Activated naive CD8-positive, alpha-beta T cell treated with anti-CD3 and anti-CD28 coated beads, Interleukin-2, amount 10 ng/mL, durations not matched to agents 7 days and 5 days (primary cell): Measurements from ENCODE around the gene NUDT1. TPM values are rescaled to one million over a fixed set of nuclear protein-coding genes. Genes with fewer than 3 reads are reported as not detected.
"Not testable (repeated sequence)": the region's sequence is repeated elsewhere in the genome, so short reads cannot be mapped to it uniquely, and the experiment has no call there.

Source experiments
- ATAC-seq: fragments of 150-1000 bp; cut with Tn5 transposase; one replicate; pipeline ENCODE4 v1.10.0; 2021; ENCODE audit warnings: low read depth, moderate library complexity
- POLR2A ChIA-PET: fragments of 350-600 bp; sonication (Branson Sonifier 250); formaldehyde crosslinking; loops from one replicate; lab custom pipeline; 2021; ENCODE audit warnings: antibody characterized with exemption; lab: Charles Lee
- DNase-seq: peaks from one replicate; pipeline ENCODE4 v3.0.0; 2021
- H3K27ac Mint-ChIP-seq: one replicate; pipeline ENCODE4 v1.8.0; 2022; ENCODE audit warnings: mild to moderate bottlenecking, mixed read lengths
- H3K27me3 Mint-ChIP-seq: one replicate; pipeline ENCODE4 v1.8.0; 2022; ENCODE audit warnings: mild to moderate bottlenecking, moderate library complexity, mixed read lengths
- H3K36me3 Mint-ChIP-seq: one replicate; pipeline ENCODE4 v1.8.0; 2021; ENCODE audit warnings: mild to moderate bottlenecking, mixed read lengths
- H3K4me1 Mint-ChIP-seq: one replicate; pipeline ENCODE4 v1.8.0; 2021; ENCODE audit warnings: mixed read lengths
- H3K4me3 Mint-ChIP-seq: one replicate; pipeline ENCODE4 v1.8.0; 2022; ENCODE audit warnings: mild to moderate bottlenecking, moderate library complexity, mixed read lengths
- H3K9me3 Mint-ChIP-seq: one replicate; pipeline ENCODE4 v1.8.0; 2021; ENCODE audit warnings: mixed read lengths
- total RNA-seq, 2 experiments: library from RNA; stranded (reverse); gene quantifications; one replicate each; pipeline ENCODE4 v1.2.3, GENCODE V29; 2021

Gene NUDT1
- total RNA-seq, 2 experiments from 2014 or later, result 92.2 to 95.8 TPM

DNA sequence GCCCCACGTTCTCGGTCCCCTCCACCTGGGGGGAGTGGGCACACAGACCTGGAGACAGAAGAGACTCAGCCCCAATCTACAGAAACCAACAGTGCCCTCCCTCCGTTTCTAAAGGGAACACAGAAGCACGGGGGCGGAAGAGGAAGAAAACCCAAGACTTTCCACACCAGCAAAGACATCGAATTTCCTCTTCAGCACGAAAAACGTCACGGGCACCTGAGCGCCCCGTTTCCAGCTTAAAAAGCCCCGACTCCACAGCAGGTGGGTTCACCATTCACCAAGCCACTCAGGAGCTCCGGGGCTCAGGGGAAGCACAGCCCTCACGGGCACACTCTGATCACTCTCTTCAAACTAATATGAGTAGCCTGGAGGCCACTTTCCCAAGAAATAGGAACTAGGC lies 19.6 kb downstream of the NUDT1 start:
- Mint-ChIP-seq H3K4me1 (peaks cover 6% of the 10 kb centered on the region), H3K36me3 (peaks cover 6% of the 10 kb centered on the region), H3K27me3 (no peaks in the 10 kb centered on the region), H3K9me3 (no peaks in the 10 kb centered on the region), H3K4me3 (peak overlapping the region; percentile 65), H3K27ac (peak overlapping the region; percentile 89)
- ATAC-seq, result peak; percentile 59
- no peak for DNase-seq
- POLR2A ChIA-PET, result no interaction called here

DNA sequence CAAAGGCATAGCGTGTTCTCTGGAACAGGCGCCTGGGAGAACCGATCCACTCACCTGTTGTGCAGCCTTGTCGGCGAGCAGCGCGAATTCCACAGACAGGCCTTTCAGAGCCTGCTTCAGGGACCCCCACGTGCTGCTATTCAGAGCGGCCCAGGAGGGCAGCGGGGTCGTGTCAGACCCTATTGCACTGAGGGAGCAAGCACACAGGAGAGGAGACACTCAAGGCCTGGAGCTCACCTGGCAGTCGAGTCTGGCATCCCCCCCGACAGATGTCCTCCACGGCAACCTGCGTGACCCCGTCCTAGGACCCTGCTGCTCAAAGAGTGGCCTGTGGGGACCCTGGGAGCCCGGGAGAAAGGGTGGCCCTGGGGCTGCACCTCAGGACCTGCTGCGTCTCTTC lies 21.1 kb downstream of the NUDT1 start:
- ATAC-seq, result no peak
- H3K4me3 Mint-ChIP-seq, result no peak overlapping the region
- POLR2A ChIA-PET, result no interaction called here
- peaks cover 6% of the 10 kb centered on the region for H3K36me3 Mint-ChIP-seq
- H3K4me1 Mint-ChIP-seq, result peaks cover 6% of the 10 kb centered on the region
- peak overlapping the region; percentile 9 for H3K27ac Mint-ChIP-seq
- no peak for DNase-seq
- H3K27me3 Mint-ChIP-seq, result no peaks in the 10 kb centered on the region
- H3K9me3 Mint-ChIP-seq, result no peaks in the 10 kb centered on the region

DNA sequence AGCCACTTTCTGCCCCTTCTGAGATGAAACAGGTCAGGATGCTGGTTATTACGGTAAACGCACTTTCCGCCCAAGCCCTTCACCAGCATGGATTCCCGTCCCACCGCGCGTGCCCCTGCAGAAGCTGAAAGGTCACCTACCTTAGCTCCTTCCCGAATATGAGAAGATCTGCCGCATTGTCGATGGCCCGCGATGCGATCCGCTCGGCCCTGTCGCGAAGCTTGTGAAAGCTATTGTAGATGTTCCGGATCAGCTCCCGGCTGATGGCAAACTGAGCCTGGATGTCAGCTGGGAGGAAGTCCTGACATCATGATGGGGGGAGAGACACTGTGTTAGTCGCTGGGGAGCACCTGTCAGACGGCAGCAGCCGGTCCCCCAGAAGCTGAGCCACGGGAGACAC lies 22.1 kb downstream of the NUDT1 start:
- Mint-ChIP-seq H3K27me3 (no peaks in the 10 kb centered on the region), H3K36me3 (peaks cover 6% of the 10 kb centered on the region), H3K9me3 (no peaks in the 10 kb centered on the region), H3K27ac (no peak overlapping the region), H3K4me3 (no peak overlapping the region), H3K4me1 (peaks cover 6% of the 10 kb centered on the region)
- DNase-seq (no peak), ATAC-seq (no peak)
- POLR2A ChIA-PET, result no interaction called here

DNA sequence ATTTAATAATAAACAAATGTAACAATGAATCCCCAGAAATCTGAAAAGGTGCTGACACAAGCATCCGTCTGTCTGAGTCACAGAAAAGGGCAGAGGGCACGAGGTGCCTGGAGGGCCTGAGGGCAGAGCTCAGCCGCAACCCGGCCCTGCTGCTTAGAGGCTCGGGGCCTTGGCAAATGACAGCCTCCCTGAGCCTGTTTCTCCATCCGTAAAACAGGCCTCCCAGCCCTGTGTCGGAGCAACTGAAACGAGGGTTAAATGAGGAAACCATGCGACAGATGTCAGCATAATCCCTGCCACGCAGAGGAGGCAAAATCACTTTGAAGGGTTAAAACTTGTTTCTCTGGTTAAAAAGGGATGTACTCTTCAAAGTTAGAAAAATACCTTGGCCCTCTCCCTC lies 24.9 kb downstream of the NUDT1 start:
- DNase-seq (no peak), ATAC-seq (no peak)
- POLR2A ChIA-PET, result no interaction called here
- H3K9me3 Mint-ChIP-seq, result no peaks in the 10 kb centered on the region
- H3K36me3 Mint-ChIP-seq, result peaks cover 10% of the 10 kb centered on the region
- H3K27me3 Mint-ChIP-seq, result no peaks in the 10 kb centered on the region
- H3K4me3 Mint-ChIP-seq, result no peak overlapping the region
- no peak overlapping the region for H3K27ac Mint-ChIP-seq
- peaks cover under 1% of the 10 kb centered on the region for H3K4me1 Mint-ChIP-seq

DNA sequence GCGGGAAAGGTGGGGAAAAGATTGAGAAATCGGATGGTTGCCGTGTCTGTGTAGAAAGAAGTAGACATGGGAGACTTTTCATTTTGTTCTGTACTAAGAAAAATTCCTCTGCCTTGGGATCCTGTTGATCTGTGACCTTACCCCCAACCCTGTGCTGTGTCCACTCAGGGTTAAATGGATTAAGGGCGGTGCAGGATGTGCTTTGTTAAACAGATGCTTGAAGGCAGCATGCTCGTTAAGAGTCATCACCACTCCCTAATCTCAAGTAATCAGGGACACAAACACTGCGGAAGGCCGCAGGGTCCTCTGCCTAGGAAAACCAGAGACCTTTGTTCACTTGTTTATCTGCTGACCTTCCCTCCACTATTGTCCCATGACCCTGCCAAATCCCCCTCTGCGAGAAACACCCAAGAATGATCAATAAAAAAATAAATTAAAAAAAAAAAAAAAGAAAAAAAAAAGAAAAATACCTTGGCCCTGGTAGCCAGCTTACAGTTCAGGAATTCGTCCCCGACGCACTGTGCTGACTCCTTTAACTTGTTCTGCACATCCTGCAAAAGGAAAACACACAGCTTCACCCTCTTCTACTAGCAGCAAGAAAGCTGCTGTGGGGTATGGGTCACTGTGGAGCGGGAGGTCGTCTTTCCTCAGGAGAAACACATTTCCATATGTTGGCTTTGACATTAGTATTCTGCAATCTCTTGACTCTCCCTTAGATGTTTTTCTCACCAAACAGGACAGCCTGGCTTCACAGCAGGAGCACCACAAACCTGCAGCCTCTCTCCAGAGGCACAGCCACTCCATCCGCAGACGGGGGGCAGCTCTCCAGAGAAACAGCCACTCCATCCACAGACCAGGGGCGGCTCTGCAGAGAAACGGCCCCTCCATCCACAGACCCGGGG lies 27.3 kb downstream of the NUDT1 start:
- H3K36me3 Mint-ChIP-seq, H3K4me1 Mint-ChIP-seq, DNase-seq, H3K4me3 Mint-ChIP-seq, H3K27ac Mint-ChIP-seq, POLR2A ChIA-PET, ATAC-seq, H3K9me3 Mint-ChIP-seq, H3K27me3 Mint-ChIP-seq: not testable (repeated sequence)

DNA sequence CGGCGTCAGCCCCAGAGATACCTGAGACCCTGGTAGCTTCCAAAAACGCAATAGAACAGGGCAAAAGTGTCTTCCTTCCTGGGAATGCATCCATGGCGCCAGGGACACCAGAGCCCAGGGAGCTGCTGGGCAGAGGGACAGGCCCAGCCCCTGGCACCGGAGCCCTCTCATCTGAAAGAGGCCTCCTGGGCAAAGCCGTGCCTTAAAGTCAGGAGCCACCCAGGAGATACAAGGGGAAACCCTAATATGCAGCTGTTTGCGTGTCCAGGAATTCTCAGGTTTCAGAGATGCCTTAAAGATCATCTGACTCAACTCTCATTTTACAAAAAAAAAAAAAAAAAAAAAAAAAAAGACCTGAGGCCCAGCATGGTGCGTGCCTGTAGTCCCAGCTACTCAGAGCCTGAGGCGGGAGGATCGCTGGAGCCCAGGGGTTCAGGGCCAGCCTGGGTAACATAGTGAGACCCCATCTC lies 28.0 kb downstream of the NUDT1 start:
- DNase-seq, result no peak
- Mint-ChIP-seq H3K9me3 (no peaks in the 10 kb centered on the region), H3K4me3 (no peak overlapping the region), H3K27ac (no peak overlapping the region), H3K27me3 (no peaks in the 10 kb centered on the region), H3K4me1 (no peaks in the 10 kb centered on the region), H3K36me3 (peaks cover 6% of the 10 kb centered on the region)
- POLR2A ChIA-PET, result no interaction called here
- ATAC-seq, result no peak

DNA sequence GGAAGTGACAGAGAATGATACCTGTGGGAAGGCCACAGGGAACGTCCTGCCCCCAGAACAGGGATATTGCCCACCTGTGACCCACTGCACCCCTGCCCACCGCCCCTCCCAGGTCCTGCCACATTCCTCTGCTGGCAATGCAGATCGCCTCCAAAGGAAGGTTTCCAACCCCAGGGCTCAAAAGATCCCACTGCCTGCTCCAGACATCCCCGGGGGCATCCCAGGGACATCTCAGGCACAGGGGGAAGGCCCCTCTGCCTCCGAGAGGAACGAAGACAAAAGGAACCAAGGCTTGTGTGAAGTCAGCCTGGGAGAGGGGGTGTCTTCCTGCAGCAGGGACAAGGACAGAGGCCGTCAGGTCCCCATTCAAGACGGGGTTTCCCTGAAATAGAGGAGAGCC lies 28.5 kb downstream of the NUDT1 start:
- no peak for DNase-seq
- no peaks in the 10 kb centered on the region for H3K9me3 Mint-ChIP-seq
- ATAC-seq, result no peak
- H3K27ac Mint-ChIP-seq, result no peak overlapping the region
- POLR2A ChIA-PET, result no interaction called here
- peaks cover 6% of the 10 kb centered on the region for H3K36me3 Mint-ChIP-seq
- no peaks in the 10 kb centered on the region for H3K27me3 Mint-ChIP-seq
- H3K4me1 Mint-ChIP-seq, result no peaks in the 10 kb centered on the region
- H3K4me3 Mint-ChIP-seq, result no peak overlapping the region

DNA sequence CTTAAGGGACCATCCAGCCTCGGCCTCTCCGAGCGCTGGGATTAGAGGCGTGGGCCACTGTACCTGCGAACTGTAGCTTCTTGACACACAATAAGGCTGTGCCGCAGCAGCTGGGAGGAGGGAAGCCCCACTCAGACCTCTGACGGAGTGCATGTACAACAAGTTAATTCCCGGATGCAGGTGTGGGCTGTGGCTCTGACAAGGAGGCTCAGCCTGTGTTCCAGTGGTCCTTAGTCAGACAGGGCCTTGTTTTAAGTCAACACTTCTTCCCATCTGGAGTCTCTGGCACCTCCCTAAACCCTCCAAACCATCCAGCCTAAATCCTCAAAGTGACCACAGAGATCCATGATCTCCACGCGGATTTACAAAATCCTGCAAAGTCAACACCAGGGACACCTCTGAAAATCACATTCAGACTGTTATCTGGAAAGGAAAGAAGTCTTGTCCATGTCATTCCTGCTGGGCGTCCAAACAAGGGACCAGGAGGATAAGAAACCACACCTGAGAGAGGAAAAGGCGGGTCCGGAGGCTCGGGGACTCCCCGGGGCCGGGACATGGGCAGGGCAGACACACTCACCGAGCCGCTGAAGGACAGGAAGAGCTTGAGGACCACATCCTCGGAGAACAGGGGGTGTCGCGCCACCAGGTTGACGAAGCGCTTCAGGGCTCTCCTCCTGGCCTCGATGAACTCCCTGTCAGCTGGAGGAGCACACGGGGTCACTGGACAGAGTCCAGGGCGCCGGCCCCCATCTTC lies 29.4 kb downstream of the NUDT1 start:
- no peaks in the 10 kb centered on the region for H3K27me3 Mint-ChIP-seq
- ATAC-seq, result no peak
- H3K27ac Mint-ChIP-seq, result no peak overlapping the region
- POLR2A ChIA-PET, result no interaction called here
- no peaks in the 10 kb centered on the region for H3K4me1 Mint-ChIP-seq
- DNase-seq, result no peak
- H3K9me3 Mint-ChIP-seq, result no peaks in the 10 kb centered on the region
- H3K4me3 Mint-ChIP-seq, result no peak overlapping the region
- peaks cover 6% of the 10 kb centered on the region for H3K36me3 Mint-ChIP-seq

DNA sequence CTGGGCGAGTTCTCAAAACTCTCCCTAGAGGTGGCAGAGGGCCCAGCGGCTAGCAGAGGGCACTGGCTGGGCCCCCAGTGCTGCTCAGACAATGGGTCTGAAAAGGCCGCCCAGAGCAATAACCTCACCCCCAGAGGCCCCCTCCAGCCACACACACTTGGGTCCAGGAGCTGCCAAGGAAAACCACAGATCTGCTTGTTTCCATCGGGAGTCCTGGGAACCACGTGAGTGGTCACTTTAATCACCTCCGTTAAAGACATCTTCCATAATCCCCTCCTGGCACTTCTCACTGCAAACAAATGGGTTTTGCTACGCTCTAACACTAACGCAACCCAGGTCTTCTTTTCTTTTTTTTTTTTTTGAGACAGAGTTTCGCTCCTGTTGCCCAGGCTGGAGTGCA lies 30.0 kb downstream of the NUDT1 start:
- ATAC-seq (no peak), DNase-seq (no peak)
- POLR2A ChIA-PET, result no interaction called here
- no peaks in the 10 kb centered on the region for H3K27me3 Mint-ChIP-seq
- no peak overlapping the region for H3K4me3 Mint-ChIP-seq
- no peaks in the 10 kb centered on the region for H3K4me1 Mint-ChIP-seq
- H3K36me3 Mint-ChIP-seq, result peaks cover 6% of the 10 kb centered on the region
- H3K27ac Mint-ChIP-seq, result no peak overlapping the region
- no peaks in the 10 kb centered on the region for H3K9me3 Mint-ChIP-seq

DNA sequence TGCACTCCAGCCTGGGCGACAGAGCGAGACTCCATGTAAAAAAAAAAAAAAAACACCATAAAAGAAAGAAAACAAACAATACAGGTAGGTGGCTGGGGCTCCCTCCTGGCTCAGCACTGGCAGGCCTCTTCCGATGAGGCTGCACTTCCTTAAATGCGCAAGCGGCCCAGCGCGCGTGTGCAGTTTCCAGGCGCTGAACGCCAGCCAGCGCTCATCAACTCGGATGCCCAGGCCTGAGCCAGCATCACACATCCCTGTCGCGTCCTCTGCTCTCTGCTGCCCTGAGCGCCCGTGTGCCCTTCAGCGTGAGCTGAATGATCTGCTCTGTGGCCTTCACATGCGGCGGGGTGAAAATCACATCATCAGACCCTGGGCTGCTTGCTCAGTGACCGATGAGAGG lies 31.8 kb downstream of the NUDT1 start:
- Mint-ChIP-seq H3K27ac (no peak overlapping the region), H3K4me1 (no peaks in the 10 kb centered on the region), H3K27me3 (no peaks in the 10 kb centered on the region), H3K9me3 (no peaks in the 10 kb centered on the region), H3K36me3 (peaks cover 6% of the 10 kb centered on the region), H3K4me3 (no peak overlapping the region)
- POLR2A ChIA-PET, result no interaction called here
- no peak for ATAC-seq
- no peak for DNase-seq

DNA sequence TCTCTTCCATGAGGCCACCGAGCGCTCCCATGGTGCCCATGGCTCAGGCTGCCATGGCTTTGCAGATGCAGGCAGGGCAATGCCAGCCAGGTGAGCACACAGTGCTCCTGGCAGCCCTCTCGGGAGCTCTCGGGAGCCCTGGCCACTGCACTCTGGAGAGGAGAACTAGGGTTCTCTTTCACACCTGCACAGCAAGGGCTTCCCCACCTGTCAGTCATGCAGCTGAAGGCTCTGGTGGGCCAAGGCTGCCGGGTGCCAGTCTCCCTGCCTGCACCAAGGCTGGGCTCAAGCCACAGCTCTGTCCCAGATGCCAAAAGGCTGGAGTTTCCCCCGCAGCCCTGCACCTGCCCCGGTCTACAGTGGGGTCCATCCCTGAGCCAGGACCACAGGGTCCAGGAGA lies 32.6 kb downstream of the NUDT1 start:
- ATAC-seq (no peak), DNase-seq (no peak)
- no peak overlapping the region for H3K27ac Mint-ChIP-seq
- H3K9me3 Mint-ChIP-seq, result no peaks in the 10 kb centered on the region
- peaks cover under 1% of the 10 kb centered on the region for H3K4me1 Mint-ChIP-seq
- H3K36me3 Mint-ChIP-seq, result peaks cover 3% of the 10 kb centered on the region
- POLR2A ChIA-PET, result no interaction called here
- no peak overlapping the region for H3K4me3 Mint-ChIP-seq
- H3K27me3 Mint-ChIP-seq, result no peaks in the 10 kb centered on the region

DNA sequence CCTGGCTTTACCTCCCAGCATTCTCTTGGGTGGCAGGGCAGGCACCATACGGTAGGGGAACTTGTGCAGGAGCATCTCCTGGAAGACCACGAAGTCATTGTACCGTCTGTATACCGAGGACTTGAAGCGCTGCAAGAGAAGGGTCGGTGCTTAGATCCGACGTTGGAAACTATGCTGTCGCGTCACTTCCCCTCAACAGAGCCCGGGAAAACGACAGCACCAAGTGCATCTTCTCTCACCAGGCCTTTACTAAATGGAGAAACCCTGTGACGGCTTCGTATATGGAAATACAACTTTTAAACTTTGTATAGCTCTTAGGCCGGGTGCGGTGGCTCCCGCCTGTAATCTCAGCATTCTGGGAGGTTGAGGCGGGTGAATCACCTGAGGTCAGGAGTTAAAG lies 33.1 kb downstream of the NUDT1 start:
- peaks cover 3% of the 10 kb centered on the region for H3K36me3 Mint-ChIP-seq
- peaks cover 5% of the 10 kb centered on the region for H3K4me1 Mint-ChIP-seq
- H3K27me3 Mint-ChIP-seq, result no peaks in the 10 kb centered on the region
- ATAC-seq, result no peak
- POLR2A ChIA-PET, result no interaction called here
- no peak overlapping the region for H3K4me3 Mint-ChIP-seq
- H3K27ac Mint-ChIP-seq, result no peak overlapping the region
- H3K9me3 Mint-ChIP-seq, result no peaks in the 10 kb centered on the region
- no peak for DNase-seq

DNA sequence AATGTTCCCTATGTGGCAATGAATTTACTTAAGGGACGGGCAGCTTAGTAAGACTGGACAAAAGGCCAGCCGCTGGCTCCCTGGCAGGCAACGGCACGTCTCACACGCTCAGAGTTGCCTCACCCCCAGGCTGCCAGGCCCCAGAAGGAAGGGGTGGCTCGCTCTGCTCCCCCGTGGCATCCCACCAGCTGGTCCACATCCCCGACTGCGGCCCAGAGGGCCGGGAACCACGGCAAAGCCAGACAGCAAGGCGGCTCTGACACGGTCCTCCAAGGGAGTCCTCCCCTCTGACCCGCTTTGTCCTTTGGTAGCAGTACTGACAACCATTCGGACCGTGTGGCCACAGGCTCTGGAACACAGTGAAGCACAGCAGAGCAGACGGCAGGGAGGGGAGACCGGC lies 34.1 kb downstream of the NUDT1 start:
- Mint-ChIP-seq H3K36me3 (peaks cover 3% of the 10 kb centered on the region), H3K4me1 (peaks cover 7% of the 10 kb centered on the region)

DNA sequence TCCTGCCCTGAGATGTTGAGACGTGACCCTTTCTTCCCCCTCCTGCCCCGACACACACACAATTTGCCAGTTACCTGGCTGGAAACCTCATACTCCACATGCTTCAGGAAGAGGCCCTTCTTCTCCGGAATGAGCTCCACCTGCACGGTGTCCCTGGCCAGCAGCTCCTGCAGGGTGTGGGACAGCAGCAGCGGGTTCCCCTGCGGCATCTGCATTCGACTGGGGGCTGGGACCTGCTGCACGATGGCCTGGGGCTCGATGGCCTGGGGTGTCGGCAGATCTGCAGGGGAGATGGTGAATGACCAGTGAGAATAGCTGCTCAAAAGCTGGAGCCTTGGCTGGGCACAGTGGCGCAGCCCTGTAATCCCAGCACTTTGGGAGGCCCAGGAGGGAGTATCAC lies 36.0 kb downstream of the NUDT1 start:
- no peak overlapping the region for H3K4me3 Mint-ChIP-seq
- no peaks in the 10 kb centered on the region for H3K36me3 Mint-ChIP-seq
- ATAC-seq (no peak), DNase-seq (no peak)
- H3K4me1 Mint-ChIP-seq, result peaks cover 7% of the 10 kb centered on the region
- H3K27ac Mint-ChIP-seq, result no peak overlapping the region
- no peaks in the 10 kb centered on the region for H3K9me3 Mint-ChIP-seq
- POLR2A ChIA-PET, result no interaction called here
- no peaks in the 10 kb centered on the region for H3K27me3 Mint-ChIP-seq

More for the DNA sequence above, 34.1 kb downstream of the NUDT1 start:
- Mint-ChIP-seq H3K27me3 (no peaks in the 10 kb centered on the region), H3K4me3 (no peak overlapping the region), H3K27ac (no peak overlapping the region), H3K9me3 (no peaks in the 10 kb centered on the region)
- POLR2A ChIA-PET, result no interaction called here
- ATAC-seq (no peak), DNase-seq (no peak)
